ENCODE measurements around the gene KASH5.

Gene KASH5

GRCh38 chr19:49434907-49435583 lies 47.0 kb downstream of the KASH5 start:
- Histone ChIP-seq H3K27ac (ENCODE audit: extremely low read depth, low read depth, low read length) (no peak overlapping the region), H3K4me1 (ENCODE audit: control insufficient read depth, insufficient read depth, low read length) (no peaks in the 10 kb centered on the region)
- CTCF ChIA-PET: interaction anchor here (1.0 to 1.2 kb wide), 2 partner anchors 11 to 17 kb away, joined by 3 to 4 read pairs; no protein-coding TSS in a partner anchor

GRCh38 chr19:49435670-49436069 lies 47.6 kb downstream of the KASH5 start:
- H3K9me3 ChIP-seq (ENCODE audit: control insufficient read depth, insufficient read depth, low read depth, low read length): no peaks in the 10 kb centered on the region
- H3K27ac ChIP-seq (ENCODE audit: extremely low read depth, low read depth, low read length): no peak overlapping the region
- H3K4me3 ChIP-seq (ENCODE audit: low read depth, low read length): no peak overlapping the region
- POLR2A ChIA-PET: interaction anchor here (1.1 to 1.3 kb wide), 3 partner anchors 10 to 74 kb away, joined by 3 to 4 read pairs (median 3); partner anchors contain the start of genes ALDH16A1 and GFY
- H3K4me1 ChIP-seq (ENCODE audit: control insufficient read depth, insufficient read depth, low read length): no peaks in the 10 kb centered on the region
- H3K36me3 ChIP-seq (ENCODE audit: control insufficient read depth in 2 of 2, insufficient read depth in 1 of 2, low read length in 2 of 2): no peaks in the 10 kb centered on the region
- TF ChIP-seq WT1 (tag by site-specific recombination; IDR thresholded peaks at IDR 0.05): no peak
- TF ChIP-seq PBX3 (CRISPR knock-in tag; IDR thresholded peaks at IDR 0.05): no peak
- TF ChIP-seq ZNF660 (tag by site-specific recombination; IDR thresholded peaks at IDR 0.05): no peak
- no peak for TF ChIP-seq OVOL3 (tag by site-specific recombination; IDR thresholded peaks at IDR 0.05)
- TF ChIP-seq PRDM1 (tag by site-specific recombination; IDR thresholded peaks at IDR 0.05): no peak
- TF ChIP-seq, protein P1, sequence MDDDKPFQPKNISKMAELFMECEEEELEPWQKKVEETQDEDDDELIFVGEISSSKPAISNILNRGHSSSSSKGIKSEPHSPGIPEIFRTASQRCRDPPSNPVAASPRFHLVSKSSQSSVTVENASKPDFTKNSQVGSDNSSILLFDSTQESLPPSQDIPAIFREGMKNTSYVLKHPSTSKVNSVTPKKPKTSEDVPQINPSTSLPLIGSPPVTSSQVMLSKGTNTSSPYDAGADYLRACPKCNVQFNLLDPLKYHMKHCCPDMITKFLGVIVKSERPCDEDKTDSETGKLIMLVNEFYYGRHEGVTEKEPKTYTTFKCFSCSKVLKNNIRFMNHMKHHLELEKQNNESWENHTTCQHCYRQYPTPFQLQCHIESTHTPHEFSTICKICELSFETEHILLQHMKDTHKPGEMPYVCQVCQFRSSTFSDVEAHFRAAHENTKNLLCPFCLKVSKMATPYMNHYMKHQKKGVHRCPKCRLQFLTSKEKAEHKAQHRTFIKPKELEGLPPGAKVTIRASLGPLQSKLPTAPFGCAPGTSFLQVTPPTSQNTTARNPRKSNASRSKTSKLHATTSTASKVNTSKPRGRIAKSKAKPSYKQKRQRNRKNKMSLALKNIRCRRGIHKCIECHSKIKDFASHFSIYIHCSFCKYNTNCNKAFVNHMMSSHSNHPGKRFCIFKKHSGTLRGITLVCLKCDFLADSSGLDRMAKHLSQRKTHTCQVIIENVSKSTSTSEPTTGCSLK (tag by site-specific recombination; IDR thresholded peaks at IDR 0.05): no peak
- CTCF ChIA-PET: interaction anchor here (0.6 to 1.2 kb wide), 3 partner anchors 11 to 44 kb away, joined by 3 to 4 read pairs (median 3); no protein-coding TSS in a partner anchor

More at GRCh38 chr19:49434907-49435583, 47.0 kb downstream of the KASH5 start:
- Histone ChIP-seq H3K9me3 (ENCODE audit: control insufficient read depth, insufficient read depth, low read depth, low read length) (no peaks in the 10 kb centered on the region), H3K36me3 (ENCODE audit: control insufficient read depth in 2 of 2, insufficient read depth in 1 of 2, low read length in 2 of 2) (no peaks in the 10 kb centered on the region), H3K4me3 (ENCODE audit: low read depth, low read length) (no peak overlapping the region)
- POLR2A ChIA-PET: interaction anchor here (1.3 kb wide), 1 partner anchor 18 kb away, joined by 3 read pairs; the partner anchor contains the start of gene ALDH16A1
- TF ChIP-seq KLF8 (tag by site-specific recombination; IDR thresholded peaks at IDR 0.05): 0 out of 2 replicates have a peak, but pooled peaks have one; percentile 49
- TF ChIP-seq ZNF324 (tag by site-specific recombination; IDR thresholded peaks at IDR 0.05): no peak
- peak; percentile 73 for TF ChIP-seq SP2 (tag by site-specific recombination; IDR thresholded peaks at IDR 0.05)
- TF ChIP-seq ZNF266 (tag by site-specific recombination; IDR thresholded peaks at IDR 0.05; ENCODE audit: low read depth): no peak
- TF ChIP-seq KLF9 (tag by site-specific recombination; IDR thresholded peaks at IDR 0.05; ENCODE audit: low read depth): 0 out of 2 replicates have a peak, but pooled peaks have one; percentile 35
- TF ChIP-seq ZNF148 (tag by site-specific recombination; IDR thresholded peaks at IDR 0.05; ENCODE audit: borderline replicate concordance): no peak
- peak; percentile 54 for TF ChIP-seq ZFHX2 (tag by site-specific recombination; conservative IDR thresholded peaks at IDR 0.05)
- TF ChIP-seq SCRT2 (tag by site-specific recombination; IDR thresholded peaks at IDR 0.05): no peak
- 0 out of 2 replicates have a peak, but pooled peaks have one; percentile 33 for TF ChIP-seq EGR2 (tag by site-specific recombination; IDR thresholded peaks at IDR 0.05; ENCODE audit: low read depth)
- peak; percentile 86 for TF ChIP-seq KLF1 (tag by site-specific recombination; IDR thresholded peaks at IDR 0.05)

Data from HEK293 (cell line).